Stimulated activated naive B cell treated with anti-CD40 and anti-IgM and Interleukin-4, amounts not matched to agents 10 μg/mL and 1 μg/mL and 100 μg/mL, for 72 hours (primary cell): Measurements from ENCODE around the gene FNDC3B.

Source experiments
- ATAC-seq, 2 donors: fragments of 150-1000 bp; cut with Tn5 transposase; replicated peaks; 2 replicates each; pipeline ENCODE4 v1.10.0; 2021; ENCODE audit warnings: moderate library complexity in 1 of 2
- DNase-seq: peaks from one replicate; pipeline ENCODE4 v3.0.0; 2021
- H3K27ac Mint-ChIP-seq: one replicate; pipeline ENCODE4 v1.8.0; 2022; ENCODE audit warnings: mild to moderate bottlenecking, mixed read lengths
- H3K27me3 Mint-ChIP-seq, 2 donors: one replicate each; pipeline ENCODE4 v1.8.0; 2022; ENCODE audit warnings: mixed read lengths in 2 of 2
- H3K36me3 Mint-ChIP-seq, 2 donors: one replicate each; pipeline ENCODE4 v1.8.0; 2022; ENCODE audit warnings: mixed read lengths in 2 of 2, mild to moderate bottlenecking in 1 of 2
- H3K4me1 Mint-ChIP-seq, 2 donors: one replicate each; pipeline ENCODE4 v1.8.0; 2022; ENCODE audit warnings: mixed read lengths in 2 of 2, mild to moderate bottlenecking in 1 of 2
- H3K4me3 Mint-ChIP-seq, 2 donors: one replicate each; pipeline ENCODE4 v1.8.0; 2022; ENCODE audit warnings: mild to moderate bottlenecking in 2 of 2, mixed read lengths in 2 of 2, moderate library complexity in 1 of 2
- H3K9me3 Mint-ChIP-seq, 2 donors: one replicate each; pipeline ENCODE4 v1.8.0; 2022; ENCODE audit warnings: mixed read lengths in 2 of 2, mild to moderate bottlenecking in 1 of 2

The FNDC3B gene

GRCh38 chr3:172342097-172342659 is 302.8 kb downstream of the FNDC3B start:
- no peaks in the 10 kb centered on the region for H3K4me1 Mint-ChIP-seq
- ATAC-seq (no peak), DNase-seq (no peak)
- no peaks in the 10 kb centered on the region for H3K9me3 Mint-ChIP-seq
- H3K27me3 Mint-ChIP-seq = no peaks in the 10 kb centered on the region
- H3K4me3 Mint-ChIP-seq = no peak overlapping the region
- H3K27ac Mint-ChIP-seq = no peak overlapping the region
- peaks cover 9 to 25% of the 10 kb centered on the region in 2 donors for H3K36me3 Mint-ChIP-seq

GRCh38 chr3:172343117-172343516 is 303.7 kb downstream of the FNDC3B start:
- H3K27me3 Mint-ChIP-seq = no peaks in the 10 kb centered on the region
- H3K27ac Mint-ChIP-seq = no peak overlapping the region
- DNase-seq (no peak), ATAC-seq (no peak)
- no peaks in the 10 kb centered on the region for H3K4me1 Mint-ChIP-seq
- H3K36me3 Mint-ChIP-seq = peaks cover 8 to 26% of the 10 kb centered on the region in 2 donors
- no peak overlapping the region for H3K4me3 Mint-ChIP-seq
- no peaks in the 10 kb centered on the region for H3K9me3 Mint-ChIP-seq

GRCh38 chr3:172343979-172344378 is 304.6 kb downstream of the FNDC3B start:
- no peaks in the 10 kb centered on the region for H3K9me3 Mint-ChIP-seq
- no peak overlapping the region for H3K27ac Mint-ChIP-seq
- H3K27me3 Mint-ChIP-seq = no peaks in the 10 kb centered on the region
- H3K4me3 Mint-ChIP-seq = no peak overlapping the region
- peaks cover 8 to 26% of the 10 kb centered on the region in 2 donors for H3K36me3 Mint-ChIP-seq
- DNase-seq = no peak
- no peaks in the 10 kb centered on the region for H3K4me1 Mint-ChIP-seq
- ATAC-seq = no peak

- H3K27ac Mint-ChIP-seq = no peak overlapping the region
- DNase-seq (no peak), ATAC-seq (no peak)
- no peak overlapping the region for H3K4me3 Mint-ChIP-seq
- H3K27me3 Mint-ChIP-seq = no peaks in the 10 kb centered on the region
- no peaks in the 10 kb centered on the region for H3K4me1 Mint-ChIP-seq
- H3K9me3 Mint-ChIP-seq = no peaks in the 10 kb centered on the region
- peaks cover 8 to 28% of the 10 kb centered on the region in 2 donors for H3K36me3 Mint-ChIP-seq
Measured at GRCh38 chr3:172346161-172346560, 306.8 kb downstream of the FNDC3B start.

- H3K27ac Mint-ChIP-seq = no peak overlapping the region
- peaks cover 15 to 33% of the 10 kb centered on the region in 2 donors for H3K36me3 Mint-ChIP-seq
- DNase-seq (no peak), ATAC-seq (no peak)
- H3K4me1 Mint-ChIP-seq = no peaks in the 10 kb centered on the region
- H3K27me3 Mint-ChIP-seq = no peaks in the 10 kb centered on the region
- no peak overlapping the region for H3K4me3 Mint-ChIP-seq
- H3K9me3 Mint-ChIP-seq = no peaks in the 10 kb centered on the region
Measured at GRCh38 chr3:172347895-172348679, 308.7 kb downstream of the FNDC3B start.

GRCh38 chr3:172351895-172352466 is 312.6 kb downstream of the FNDC3B start:
- H3K27me3 Mint-ChIP-seq = no peaks in the 10 kb centered on the region
- DNase-seq = no peak
- no peaks in the 10 kb centered on the region for H3K9me3 Mint-ChIP-seq
- no peaks in the 10 kb centered on the region for H3K4me1 Mint-ChIP-seq
- no peak for ATAC-seq
- peaks cover 14 to 37% of the 10 kb centered on the region in 2 donors for H3K36me3 Mint-ChIP-seq
- no peak overlapping the region for H3K27ac Mint-ChIP-seq
- H3K4me3 Mint-ChIP-seq = no peak overlapping the region

GRCh38 chr3:172352786-172353185 is 313.4 kb downstream of the FNDC3B start:
- DNase-seq (no peak), ATAC-seq (no peak)
- no peaks in the 10 kb centered on the region for H3K9me3 Mint-ChIP-seq
- no peaks in the 10 kb centered on the region for H3K27me3 Mint-ChIP-seq
- no peak overlapping the region for H3K27ac Mint-ChIP-seq
- H3K36me3 Mint-ChIP-seq = peaks cover 14 to 33% of the 10 kb centered on the region in 2 donors
- no peaks in the 10 kb centered on the region for H3K4me1 Mint-ChIP-seq
- no peak overlapping the region for H3K4me3 Mint-ChIP-seq

GRCh38 chr3:172354931-172355499 is 315.6 kb downstream of the FNDC3B start:
- Mint-ChIP-seq H3K4me3 (no peak overlapping the region), H3K27me3 (no peaks in the 10 kb centered on the region), H3K9me3 (no peaks in the 10 kb centered on the region), H3K4me1 (no peaks in the 10 kb centered on the region), H3K27ac (no peak overlapping the region), H3K36me3 (peaks cover 14 to 30% of the 10 kb centered on the region in 2 donors)
- no peak for DNase-seq
- ATAC-seq = no peak

- Mint-ChIP-seq H3K27ac (no peak overlapping the region), H3K4me3 (no peak overlapping the region), H3K27me3 (no peaks in the 10 kb centered on the region), H3K9me3 (no peaks in the 10 kb centered on the region), H3K4me1 (no peaks in the 10 kb centered on the region), H3K36me3 (peaks cover 14 to 30% of the 10 kb centered on the region in 2 donors)
- no peak for DNase-seq
- no peak for ATAC-seq
Measured at GRCh38 chr3:172355836-172356235, 316.5 kb downstream of the FNDC3B start.

- Mint-ChIP-seq H3K27ac (no peak overlapping the region), H3K9me3 (peaks cover 0 to 4% of the 10 kb centered on the region in 2 donors), H3K4me1 (no peaks in the 10 kb centered on the region), H3K4me3 (no peak overlapping the region), H3K27me3 (no peaks in the 10 kb centered on the region), H3K36me3 (peaks cover 18 to 29% of the 10 kb centered on the region in 2 donors)
- no peak for DNase-seq
- ATAC-seq = no peak
Measured at GRCh38 chr3:172356427-172356826, 317.0 kb downstream of the FNDC3B start.

GRCh38 chr3:172357850-172358754 is 318.7 kb downstream of the FNDC3B start:
- H3K27me3 Mint-ChIP-seq = no peaks in the 10 kb centered on the region
- H3K27ac Mint-ChIP-seq = no peak overlapping the region
- H3K4me3 Mint-ChIP-seq = no peak overlapping the region
- ATAC-seq = no peak
- peaks cover 17 to 35% of the 10 kb centered on the region in 2 donors for H3K36me3 Mint-ChIP-seq
- H3K9me3 Mint-ChIP-seq = peaks cover 0 to 6% of the 10 kb centered on the region in 2 donors
- no peak for DNase-seq
- no peaks in the 10 kb centered on the region for H3K4me1 Mint-ChIP-seq

- ATAC-seq (no peak), DNase-seq (no peak)
- Mint-ChIP-seq H3K27ac (peak overlapping the region; percentile 62), H3K4me1 (no peaks in the 10 kb centered on the region), H3K4me3 (no peak overlapping the region), H3K9me3 (peaks cover 0 to 6% of the 10 kb centered on the region in 2 donors), H3K36me3 (peaks cover 19 to 42% of the 10 kb centered on the region in 2 donors), H3K27me3 (no peaks in the 10 kb centered on the region)
Measured at GRCh38 chr3:172359231-172359630, 319.9 kb downstream of the FNDC3B start.

- H3K27ac Mint-ChIP-seq = no peak overlapping the region
- no peaks in the 10 kb centered on the region for H3K27me3 Mint-ChIP-seq
- no peak overlapping the region for H3K4me3 Mint-ChIP-seq
- ATAC-seq = no peak
- H3K36me3 Mint-ChIP-seq = peaks cover 21 to 48% of the 10 kb centered on the region in 2 donors
- no peak for DNase-seq
- no peaks in the 10 kb centered on the region for H3K4me1 Mint-ChIP-seq
- H3K9me3 Mint-ChIP-seq = peaks cover 0 to 6% of the 10 kb centered on the region in 2 donors
Measured at GRCh38 chr3:172359996-172360395, 320.6 kb downstream of the FNDC3B start.

GRCh38 chr3:172362583-172362982 is 323.2 kb downstream of the FNDC3B start:
- H3K9me3 Mint-ChIP-seq = peaks cover 0 to 6% of the 10 kb centered on the region in 2 donors
- H3K27ac Mint-ChIP-seq = no peak overlapping the region
- H3K4me3 Mint-ChIP-seq = no peak overlapping the region
- H3K27me3 Mint-ChIP-seq = no peaks in the 10 kb centered on the region
- H3K4me1 Mint-ChIP-seq = no peaks in the 10 kb centered on the region
- H3K36me3 Mint-ChIP-seq = peaks cover 21 to 35% of the 10 kb centered on the region in 2 donors
- ATAC-seq = no peak
- DNase-seq = no peak
